Nucleus accumbens (tissue), 56 donors: ENCODE measurements around the gene ZNF462.
"Not testable (repeated sequence)": the region's sequence is repeated elsewhere in the genome, so short reads cannot be mapped to it uniquely, and the experiment has no call there.

Experiments used
- DNase-seq, 56 donors: peaks; one replicate each; lab custom pipeline; 2025; lab: John Stamatoyannopoulos, UW

The ZNF462 gene

GRCh38 chr9:106886111-106887046, 23.4 kb downstream of the ZNF462 start:
- no peak for DNase-seq

- no peak for DNase-seq
Measured at GRCh38 chr9:106887066-106887465, 24.1 kb downstream of the ZNF462 start.

GRCh38 chr9:106889061-106889590, 26.2 kb downstream of the ZNF462 start:
- DNase-seq, result no peak

- DNase-seq, result no peak
Measured at GRCh38 chr9:106890608-106891007, 27.6 kb downstream of the ZNF462 start.

GRCh38 chr9:106891286-106891685, 28.3 kb downstream of the ZNF462 start:
- DNase-seq, result no peak

- DNase-seq, result peak in 1 of 56 donors; percentile 12
Measured at GRCh38 chr9:106892632-106893031, 29.7 kb downstream of the ZNF462 start.

GRCh38 chr9:106893088-106893487, 30.1 kb downstream of the ZNF462 start:
- no peak for DNase-seq

GRCh38 chr9:106896695-106897094, 33.7 kb downstream of the ZNF462 start:
- no peak for DNase-seq

- no peak for DNase-seq
Measured at GRCh38 chr9:106897236-106897635, 34.3 kb downstream of the ZNF462 start.

GRCh38 chr9:106897751-106898150, 34.8 kb downstream of the ZNF462 start:
- DNase-seq, result no peak

GRCh38 chr9:106900523-106900922, 37.6 kb downstream of the ZNF462 start:
- DNase-seq, result not testable (repeated sequence)

GRCh38 chr9:106906129-106906528, 43.2 kb downstream of the ZNF462 start:
- DNase-seq, result no peak

- no peak for DNase-seq
Measured at GRCh38 chr9:106911951-106912350, 49.0 kb downstream of the ZNF462 start.

GRCh38 chr9:106913276-106913675, 50.3 kb downstream of the ZNF462 start:
- DNase-seq, result no peak

GRCh38 chr9:106915851-106916250, 52.9 kb downstream of the ZNF462 start:
- no peak for DNase-seq

GRCh38 chr9:106916466-106917235, 53.7 kb downstream of the ZNF462 start:
- DNase-seq, result peak in 1 of 56 donors; percentile 15

GRCh38 chr9:106918825-106919509, 56.0 kb downstream of the ZNF462 start:
- DNase-seq, result no peak

- no peak for DNase-seq
Measured at GRCh38 chr9:106920091-106920490, 57.1 kb downstream of the ZNF462 start.

GRCh38 chr9:106920701-106921283, 57.8 kb downstream of the ZNF462 start:
- peak in 35 of 56 donors; percentile 8 to 63 (median 36) for DNase-seq

GRCh38 chr9:106921341-106921899, 58.5 kb downstream of the ZNF462 start:
- peak in 21 of 56 donors; percentile 12 to 63 (median 37) for DNase-seq
